Naive thymus-derived CD8-positive, alpha-beta T cell (primary cell): ENCODE data around the gene OSBPL9. TPM values are rescaled to one million over a fixed set of nuclear protein-coding genes. Genes with fewer than 3 reads are reported as not detected.

Experiments used
- microRNA-seq: library from miRNA; unstranded; fragments of <30 nt; microRNA quantifications from one replicate; pipeline ENCODE4 v1.2.0, GENCODE V29; 2022; ENCODE audit warnings: borderline microRNAs expressed
- polyA plus RNA-seq, 3 donors: library from polyadenylated mRNA; unstranded; fragments of 300-500 nt; fragmentation: Illumina TruSeq; gene quantifications; one replicate each; pipeline ENCODE4 v1.2.3, GENCODE V29; 2021
- total RNA-seq, 8 experiments: library from RNA in 2 of 8; stranded (reverse) in 2 of 8; gene quantifications; one replicate each; pipeline ENCODE4 v1.2.3 and lab custom pipeline; 2021 to 2026

The OSBPL9 gene
- total and polyA plus RNA-seq, 5 experiments from 2014 or later = 46.8 to 58.2 (median 53.3) TPM

Small RNA genes within 50 kb of the gene (microRNA-seq; reads per million reads assigned to microRNA genes)
- gene MIR761 = not detected

Other genes starting within 250 kb of the OSBPL9 start
- 10 to 100 TPM; 48.8 to 53.8 TPM for gene EPS15, start 97.8 kb upstream of the OSBPL9 start, total RNA-seq
- gene EPS15, start 97.8 kb upstream of the OSBPL9 start, polyA plus RNA-seq = 10 to 100 TPM; 29.5 to 41.1 (median 30.0) TPM